ENCODE measurements around the gene CCNE1.

The CCNE1 gene

GRCh38 chr19:29795461-29796172, 16.2 kb upstream of the CCNE1 start:
- Histone ChIP-seq H3K9ac (ENCODE audit: low read depth, low read length, poor library complexity) (no peak overlapping the region), H3K36me3 (replicated peaks in 1 of 2; ENCODE audit: control insufficient read depth in 2 of 2, insufficient read depth in 2 of 2, low read length in 2 of 2) (no peaks in the 10 kb centered on the region), H2BK15ac (ENCODE audit: low read length) (no peak overlapping the region), H3K9me3 (replicated peaks in 1 of 2; ENCODE audit: control insufficient read depth in 2 of 2, insufficient read depth in 1 of 2, low read depth in 1 of 2, low read length in 2 of 2) (no peaks in the 10 kb centered on the region), H3K4me3 (ENCODE audit: low read length in 2 of 2) (no peak overlapping the region), H2BK120ac (ENCODE audit: low read depth, low read length) (no peak overlapping the region), H2BK5ac (ENCODE audit: low read length) (no peak overlapping the region), H3K4me1 (ENCODE audit: control insufficient read depth in 2 of 2, insufficient read depth in 1 of 2, low read depth in 1 of 2, low read length in 2 of 2) (peaks cover 0 to 3% of the 10 kb centered on the region in 2 donors), H3K23ac (ENCODE audit: low read depth, low read length, poor library complexity) (no peak overlapping the region), H2AFZ (ENCODE audit: low read length) (no peak overlapping the region), H3K27me3 (ENCODE audit: control insufficient read depth in 3 of 3, insufficient read depth in 3 of 3, low read depth in 1 of 3, low read length in 3 of 3) (no peaks in the 10 kb centered on the region), H2AK5ac (ENCODE audit: low read depth, low read length) (no peak overlapping the region), H4K8ac (ENCODE audit: low read depth, low read length) (no peak overlapping the region), H3K18ac (ENCODE audit: low read length) (no peak overlapping the region), H3K4me2 (ENCODE audit: insufficient read depth, low read length, poor library complexity, severe bottlenecking) (no peak overlapping the region), H3K79me1 (ENCODE audit: low read depth, low read length) (no peaks in the 10 kb centered on the region), H3K14ac (ENCODE audit: low read length) (no peak overlapping the region), H4K91ac (ENCODE audit: low read depth, low read length, poor library complexity) (no peak overlapping the region), H3K27ac (replicated peaks; ENCODE audit: low read length) (no peak overlapping the region), H2BK12ac (ENCODE audit: low read length) (no peak overlapping the region), H3K4ac (ENCODE audit: low read length) (no peak overlapping the region)
- no CpG with 5 or more reads among the region's 16 CpGs for WGBS, 2 donors (ENCODE audit: extremely low coverage in 2 of 2, insufficient read length in 2 of 2, insufficient replicate concordance in 1 of 2)
- no peak for DNase-seq (ENCODE audit: low spot score)

DNA sequence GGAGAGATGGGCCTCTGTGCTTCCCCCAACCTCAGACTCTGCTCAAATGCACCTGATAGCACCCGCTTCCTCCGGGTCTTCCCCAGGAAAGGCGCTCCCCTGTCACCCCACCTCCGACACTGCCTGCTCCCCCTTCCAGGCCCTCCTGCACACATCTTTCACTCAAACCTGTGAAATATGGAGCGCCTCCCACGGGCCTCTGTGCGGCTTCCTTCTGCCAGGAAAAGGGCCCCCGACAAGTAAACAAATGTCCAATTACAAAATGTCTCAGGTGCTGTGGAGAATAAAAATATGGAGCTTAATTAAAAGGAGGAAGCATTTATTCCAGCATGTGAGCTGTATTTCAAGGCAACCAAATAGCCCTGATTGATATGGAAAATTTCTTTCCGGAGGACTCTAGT, 15.6 kb upstream of the CCNE1 start:
- DNase-seq (ENCODE audit: low spot score) = no peak
- no peaks in the 10 kb centered on the region for H3K27me3 ChIP-seq (ENCODE audit: control insufficient read depth in 3 of 3, insufficient read depth in 3 of 3, low read depth in 1 of 3, low read length in 3 of 3)
- H4K8ac ChIP-seq (ENCODE audit: low read depth, low read length) = no peak overlapping the region
- no peaks in the 10 kb centered on the region for H3K79me1 ChIP-seq (ENCODE audit: low read depth, low read length)
- H3K36me3 ChIP-seq (replicated peaks in 1 of 2; ENCODE audit: control insufficient read depth in 2 of 2, insufficient read depth in 2 of 2, low read length in 2 of 2) = no peaks in the 10 kb centered on the region
- no peak overlapping the region for H3K4me2 ChIP-seq (ENCODE audit: insufficient read depth, low read length, poor library complexity, severe bottlenecking)
- no peak overlapping the region for H2BK12ac ChIP-seq (ENCODE audit: low read length)
- H4K91ac ChIP-seq (ENCODE audit: low read depth, low read length, poor library complexity) = no peak overlapping the region
- no peak overlapping the region for H2AK5ac ChIP-seq (ENCODE audit: low read depth, low read length)
- H3K9ac ChIP-seq (ENCODE audit: low read depth, low read length, poor library complexity) = no peak overlapping the region
- H3K18ac ChIP-seq (ENCODE audit: low read length) = no peak overlapping the region
- H2BK120ac ChIP-seq (ENCODE audit: low read depth, low read length) = no peak overlapping the region
- no peak overlapping the region for H3K4ac ChIP-seq (ENCODE audit: low read length)
- no peak overlapping the region for H2AFZ ChIP-seq (ENCODE audit: low read length)
- no peak overlapping the region for H3K4me3 ChIP-seq (ENCODE audit: low read length in 2 of 2)
- H3K27ac ChIP-seq (replicated peaks; ENCODE audit: low read length) = no peak overlapping the region
- H2BK5ac ChIP-seq (ENCODE audit: low read length) = no peak overlapping the region
- H2BK15ac ChIP-seq (ENCODE audit: low read length) = no peak overlapping the region
- peaks cover 0 to 3% of the 10 kb centered on the region in 2 donors for H3K4me1 ChIP-seq (ENCODE audit: control insufficient read depth in 2 of 2, insufficient read depth in 1 of 2, low read depth in 1 of 2, low read length in 2 of 2)
- no peaks in the 10 kb centered on the region for H3K9me3 ChIP-seq (replicated peaks in 1 of 2; ENCODE audit: control insufficient read depth in 2 of 2, insufficient read depth in 1 of 2, low read depth in 1 of 2, low read length in 2 of 2)
- H3K23ac ChIP-seq (ENCODE audit: low read depth, low read length, poor library complexity) = no peak overlapping the region
- no peak overlapping the region for H3K14ac ChIP-seq (ENCODE audit: low read length)
- no CpG with 5 or more reads among the region's 9 CpGs for WGBS, 2 donors (ENCODE audit: extremely low coverage in 2 of 2, insufficient read length in 2 of 2, insufficient replicate concordance in 1 of 2)

DNA sequence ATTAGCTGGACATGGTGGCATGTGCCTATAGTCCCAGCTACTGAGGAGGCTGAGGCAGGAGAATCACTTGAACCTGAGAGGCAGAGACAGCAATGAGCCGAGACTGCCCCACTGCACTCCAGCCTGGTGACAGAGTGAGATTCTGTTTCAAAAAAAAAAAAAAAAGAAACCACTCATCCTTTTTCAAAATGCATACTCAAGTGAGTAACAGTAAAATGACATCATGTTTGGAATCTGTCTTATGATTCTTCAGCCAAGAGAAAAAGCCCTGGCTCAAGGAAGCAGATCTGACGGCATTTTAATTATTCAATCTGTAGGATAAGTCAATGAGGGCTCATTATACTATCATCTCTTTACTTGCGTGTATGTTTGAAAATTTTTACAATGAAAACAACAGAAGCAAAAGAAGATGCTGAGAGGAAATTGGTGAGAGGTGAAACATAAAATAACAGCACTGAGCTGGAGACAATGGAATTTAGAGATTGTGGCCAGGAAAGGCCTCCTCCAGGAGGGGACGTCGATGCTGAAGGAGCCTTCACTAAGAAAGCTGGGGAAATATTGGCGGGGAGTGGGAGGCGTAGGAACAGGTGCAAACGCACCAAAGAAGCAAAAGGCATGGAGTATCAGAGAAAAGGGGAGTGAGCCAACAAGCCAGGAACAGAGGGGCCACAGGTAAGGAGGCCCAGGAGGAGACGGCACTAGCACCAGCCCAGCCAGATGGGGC, 12.9 kb upstream of the CCNE1 start:
- Histone ChIP-seq H3K27me3 (ENCODE audit: control insufficient read depth in 3 of 3, insufficient read depth in 3 of 3, low read depth in 1 of 3, low read length in 3 of 3) (no peaks in the 10 kb centered on the region), H3K9ac (ENCODE audit: low read depth, low read length, poor library complexity) (no peak overlapping the region), H3K4me1 (ENCODE audit: control insufficient read depth in 2 of 2, insufficient read depth in 1 of 2, low read depth in 1 of 2, low read length in 2 of 2) (no peaks in the 10 kb centered on the region), H2BK5ac (ENCODE audit: low read length) (no peak overlapping the region), H3K27ac (replicated peaks; ENCODE audit: low read length) (no peak overlapping the region), H3K36me3 (replicated peaks in 1 of 2; ENCODE audit: control insufficient read depth in 2 of 2, insufficient read depth in 2 of 2, low read length in 2 of 2) (no peaks in the 10 kb centered on the region), H3K23ac (ENCODE audit: low read depth, low read length, poor library complexity) (no peak overlapping the region), H3K4me2 (ENCODE audit: insufficient read depth, low read length, poor library complexity, severe bottlenecking) (no peak overlapping the region), H2AFZ (ENCODE audit: low read length) (no peak overlapping the region), H3K4me3 (ENCODE audit: low read length in 2 of 2) (no peak overlapping the region), H2BK15ac (ENCODE audit: low read length) (no peak overlapping the region), H3K79me1 (ENCODE audit: low read depth, low read length) (no peaks in the 10 kb centered on the region), H3K9me3 (replicated peaks in 1 of 2; ENCODE audit: control insufficient read depth in 2 of 2, insufficient read depth in 1 of 2, low read depth in 1 of 2, low read length in 2 of 2) (no peaks in the 10 kb centered on the region), H3K4ac (ENCODE audit: low read length) (no peak overlapping the region), H2BK120ac (ENCODE audit: low read depth, low read length) (no peak overlapping the region), H3K18ac (ENCODE audit: low read length) (no peak overlapping the region), H3K14ac (ENCODE audit: low read length) (no peak overlapping the region), H4K91ac (ENCODE audit: low read depth, low read length, poor library complexity) (no peak overlapping the region), H2AK5ac (ENCODE audit: low read depth, low read length) (no peak overlapping the region), H2BK12ac (ENCODE audit: low read length) (no peak overlapping the region), H4K8ac (ENCODE audit: low read depth, low read length) (no peak overlapping the region)
- no peak for DNase-seq (ENCODE audit: low spot score)
- no CpG with 5 or more reads among the region's 9 CpGs for WGBS, 2 donors (ENCODE audit: extremely low coverage in 2 of 2, insufficient read length in 2 of 2, insufficient replicate concordance in 1 of 2)

DNA sequence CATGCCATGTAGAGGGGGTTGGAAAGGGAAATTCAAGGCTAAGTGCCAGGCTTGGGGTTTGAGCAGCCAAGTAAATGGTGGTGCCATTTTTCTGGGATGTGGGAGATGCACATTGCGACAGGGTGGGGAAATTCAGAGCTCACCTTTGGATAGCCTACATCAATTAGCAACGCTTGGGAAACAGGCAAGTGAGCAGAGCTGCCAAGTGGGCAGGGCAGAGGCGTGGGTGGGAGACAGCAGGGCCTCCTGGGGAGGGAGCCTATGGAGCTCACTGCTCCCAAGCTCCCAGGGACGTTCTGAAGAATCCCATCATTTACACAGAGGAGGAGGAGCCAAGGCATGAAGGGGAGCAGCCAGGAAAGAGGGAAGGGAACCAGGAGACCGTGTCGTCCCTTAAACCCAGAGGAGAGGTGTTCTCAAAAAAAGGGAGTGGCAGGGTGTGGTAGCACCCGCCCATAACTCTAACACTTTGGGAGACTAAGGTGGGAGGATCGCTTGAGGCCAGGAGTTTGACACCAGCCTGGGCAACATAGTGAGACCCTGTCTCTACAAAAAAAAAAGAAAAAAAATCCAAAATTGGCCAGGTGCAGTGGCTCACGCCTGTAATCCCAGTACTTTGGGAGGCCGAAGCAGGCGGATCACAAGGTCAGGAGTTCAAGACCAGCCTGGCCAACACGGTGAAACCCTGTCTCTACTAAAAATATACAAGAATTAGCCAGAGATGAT, 11.5 kb upstream of the CCNE1 start:
- no peak overlapping the region for H4K91ac ChIP-seq (ENCODE audit: low read depth, low read length, poor library complexity)
- H3K79me1 ChIP-seq (ENCODE audit: low read depth, low read length) = no peaks in the 10 kb centered on the region
- no CpG with 5 or more reads among the region's 12 CpGs for WGBS, 2 donors (ENCODE audit: extremely low coverage in 2 of 2, insufficient read length in 2 of 2, insufficient replicate concordance in 1 of 2)

More for the DNA sequence above, 11.5 kb upstream of the CCNE1 start:
- H3K4me2 ChIP-seq (ENCODE audit: insufficient read depth, low read length, poor library complexity, severe bottlenecking) = no peak overlapping the region
- H3K27me3 ChIP-seq (ENCODE audit: control insufficient read depth in 3 of 3, insufficient read depth in 3 of 3, low read depth in 1 of 3, low read length in 3 of 3) = no peaks in the 10 kb centered on the region
- H3K14ac ChIP-seq (ENCODE audit: low read length) = no peak overlapping the region
- no peak overlapping the region for H3K23ac ChIP-seq (ENCODE audit: low read depth, low read length, poor library complexity)
- H3K9me3 ChIP-seq (replicated peaks in 1 of 2; ENCODE audit: control insufficient read depth in 2 of 2, insufficient read depth in 1 of 2, low read depth in 1 of 2, low read length in 2 of 2) = no peaks in the 10 kb centered on the region
- no peak overlapping the region for H3K4ac ChIP-seq (ENCODE audit: low read length)
- no peak overlapping the region for H2BK15ac ChIP-seq (ENCODE audit: low read length)
- DNase-seq (ENCODE audit: low spot score) = no peak
- H3K9ac ChIP-seq (ENCODE audit: low read depth, low read length, poor library complexity) = no peak overlapping the region
- no peak overlapping the region for H3K18ac ChIP-seq (ENCODE audit: low read length)
- no peak overlapping the region for H2AFZ ChIP-seq (ENCODE audit: low read length)
- no peak overlapping the region for H3K27ac ChIP-seq (replicated peaks; ENCODE audit: low read length)
- no peak overlapping the region for H4K8ac ChIP-seq (ENCODE audit: low read depth, low read length)
- H3K4me1 ChIP-seq (ENCODE audit: control insufficient read depth in 2 of 2, insufficient read depth in 1 of 2, low read depth in 1 of 2, low read length in 2 of 2) = peaks cover 0 to 10% of the 10 kb centered on the region in 2 donors
- no peak overlapping the region for H2BK12ac ChIP-seq (ENCODE audit: low read length)
- no peaks in the 10 kb centered on the region for H3K36me3 ChIP-seq (replicated peaks in 1 of 2; ENCODE audit: control insufficient read depth in 2 of 2, insufficient read depth in 2 of 2, low read length in 2 of 2)
- H2BK5ac ChIP-seq (ENCODE audit: low read length) = no peak overlapping the region
- no peak overlapping the region for H2AK5ac ChIP-seq (ENCODE audit: low read depth, low read length)
- no peak overlapping the region for H2BK120ac ChIP-seq (ENCODE audit: low read depth, low read length)
- no peak overlapping the region for H3K4me3 ChIP-seq (ENCODE audit: low read length in 2 of 2)
